Mononuclear cell (primary cell): Measurements from ENCODE around the gene GLYATL1B. TPM values are rescaled to one million over a fixed set of nuclear protein-coding genes. Genes with fewer than 3 reads are reported as not detected.
A peak's percentile ranks its signal among the peaks of the same experiment; 100 is the strongest.
"Not testable (repeated sequence)": the region's sequence is repeated elsewhere in the genome, so short reads cannot be mapped to it uniquely, and the experiment has no call there.

Experiments
- H3K27me3 ChIP-seq: 2 replicates; pipeline ENCODE4 v1.6.0; 2011; ENCODE audit warnings: low read length, control low read depth; ENCODE audit not compliant: insufficient read depth
- H3K4me1 ChIP-seq: 2 replicates; pipeline ENCODE4 v1.5.1; 2011; ENCODE audit warnings: mild to moderate bottlenecking, low read length, control low read depth; ENCODE audit not compliant: insufficient read depth
- H3K4me3 ChIP-seq: 2 replicates; pipeline ENCODE4 v1.5.1; 2011; ENCODE audit warnings: mild to moderate bottlenecking, low read length, moderate library complexity
- H3K9me3 ChIP-seq: 2 replicates; pipeline ENCODE4 v1.5.1; 2011; ENCODE audit warnings: low read depth, mild to moderate bottlenecking, control low read depth, low read length
- total RNA-seq: library from RNA; depleted of rRNA; stranded (reverse); fragments of >200 nt; gene quantifications from one replicate; pipeline ENCODE4 v1.2.3, GENCODE V29; 2012

Gene GLYATL1B
- total RNA-seq, 1 donor, result not detected

DNA sequence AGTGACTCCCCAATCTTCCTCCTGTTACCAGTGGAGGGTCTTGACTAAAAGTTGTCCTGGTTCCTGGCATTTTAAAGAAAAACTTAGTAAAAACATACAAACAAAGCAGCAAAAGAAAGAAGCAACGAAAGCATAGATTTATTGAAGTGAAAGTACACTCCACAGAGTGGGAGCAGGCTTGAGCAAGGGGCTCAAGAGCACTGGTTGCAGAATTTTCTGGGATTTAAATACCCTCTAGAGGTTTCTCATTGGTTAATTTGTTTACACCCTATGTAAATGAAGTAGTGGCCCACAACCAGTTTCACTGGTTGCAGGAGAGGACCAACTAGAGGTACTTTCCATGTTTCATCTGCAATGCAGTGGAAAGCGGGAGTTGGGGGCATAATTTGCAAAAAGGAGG lies 31.7 kb downstream of the GLYATL1B start:
- no peaks in the 10 kb centered on the region for H3K27me3 ChIP-seq
- no peak overlapping the region for H3K4me3 ChIP-seq
- H3K9me3 ChIP-seq, result peaks cover 20% of the 10 kb centered on the region
- no peaks in the 10 kb centered on the region for H3K4me1 ChIP-seq

DNA sequence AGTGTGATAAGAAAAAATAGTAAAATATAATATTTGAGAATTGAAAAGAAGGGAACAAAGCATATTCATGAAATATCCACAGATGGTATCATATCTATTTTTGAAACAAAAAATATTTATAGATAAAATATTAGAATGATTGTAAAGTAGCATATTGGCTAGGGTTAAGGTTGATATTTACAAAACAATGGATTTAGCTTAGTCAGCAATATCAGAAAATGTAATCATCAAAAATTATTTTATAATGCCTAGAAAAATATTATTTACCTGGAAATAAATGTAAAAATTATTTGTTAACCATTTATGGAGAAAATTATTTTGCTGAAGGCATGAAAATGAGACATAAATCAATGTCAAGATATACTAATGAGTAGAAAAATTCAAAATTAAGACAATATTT lies 33.7 kb downstream of the GLYATL1B start:
- Histone ChIP-seq H3K9me3 (peaks cover 20% of the 10 kb centered on the region), H3K4me1 (no peaks in the 10 kb centered on the region), H3K4me3 (no peak overlapping the region), H3K27me3 (no peaks in the 10 kb centered on the region)

DNA sequence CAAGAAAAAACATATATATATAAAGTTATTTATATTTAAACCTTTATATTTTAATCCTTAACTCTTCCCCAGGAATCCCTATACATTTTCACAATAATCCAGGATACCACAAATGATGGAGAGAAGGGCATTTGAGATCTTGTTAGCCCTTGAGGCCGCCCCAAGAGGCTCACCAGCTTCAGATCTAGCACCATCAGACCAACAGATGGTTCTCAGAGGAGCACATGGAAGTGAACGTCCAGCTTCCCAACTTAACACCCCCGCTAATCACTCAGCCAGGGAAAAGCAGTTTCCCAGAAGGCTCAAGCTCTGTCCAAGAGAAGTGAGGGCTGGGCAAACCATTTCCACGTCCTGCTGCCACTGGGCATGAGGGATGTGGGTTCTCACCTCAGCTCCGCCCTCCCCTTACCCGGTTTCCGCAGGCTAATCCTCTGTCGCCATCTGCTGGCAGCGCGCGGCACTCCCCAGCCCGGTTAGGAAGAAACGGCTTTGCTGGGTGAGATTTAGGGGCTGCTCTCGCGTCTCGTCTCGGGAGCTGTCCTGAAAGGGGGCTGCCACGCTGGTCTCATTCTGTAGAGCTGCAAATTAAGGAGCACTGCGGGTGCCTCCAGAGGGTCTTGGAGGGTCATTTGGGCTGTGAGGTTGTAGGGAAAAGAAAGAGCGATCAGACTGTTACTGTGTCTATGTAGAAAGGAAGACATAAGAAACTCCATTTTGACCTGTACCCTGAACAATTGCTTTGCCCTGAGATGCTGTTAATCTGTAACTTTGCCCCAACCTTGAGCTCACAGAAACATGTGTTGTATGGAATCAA lies 49.7 kb downstream of the GLYATL1B start:
- no peak overlapping the region for H3K4me3 ChIP-seq
- no peaks in the 10 kb centered on the region for H3K27me3 ChIP-seq
- peaks cover 7% of the 10 kb centered on the region for H3K9me3 ChIP-seq
- peaks cover 7% of the 10 kb centered on the region for H3K4me1 ChIP-seq

DNA sequence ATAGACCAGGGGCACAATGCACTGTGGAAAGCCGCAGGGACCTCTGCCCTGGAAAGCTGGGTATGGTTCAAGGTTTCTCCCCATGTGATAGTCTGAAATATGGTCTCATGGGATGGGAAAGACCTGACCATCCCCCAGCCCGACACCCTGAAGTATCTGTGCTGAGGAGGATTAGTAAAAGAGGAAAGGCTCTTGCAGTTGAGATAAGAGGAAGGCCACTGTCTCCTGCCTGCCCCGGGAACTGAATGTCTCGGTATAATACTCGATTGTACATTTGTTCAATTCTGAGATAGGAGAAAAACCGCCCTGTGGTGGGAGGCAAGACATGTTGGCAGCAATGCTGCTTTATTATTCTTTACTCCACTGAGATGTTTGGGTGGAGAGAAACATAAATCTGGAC lies 50.4 kb downstream of the GLYATL1B start:
- H3K27me3 ChIP-seq, H3K4me3 ChIP-seq, H3K9me3 ChIP-seq: not testable (repeated sequence)
- H3K4me1 ChIP-seq, result peaks cover 11% of the 10 kb centered on the region

DNA sequence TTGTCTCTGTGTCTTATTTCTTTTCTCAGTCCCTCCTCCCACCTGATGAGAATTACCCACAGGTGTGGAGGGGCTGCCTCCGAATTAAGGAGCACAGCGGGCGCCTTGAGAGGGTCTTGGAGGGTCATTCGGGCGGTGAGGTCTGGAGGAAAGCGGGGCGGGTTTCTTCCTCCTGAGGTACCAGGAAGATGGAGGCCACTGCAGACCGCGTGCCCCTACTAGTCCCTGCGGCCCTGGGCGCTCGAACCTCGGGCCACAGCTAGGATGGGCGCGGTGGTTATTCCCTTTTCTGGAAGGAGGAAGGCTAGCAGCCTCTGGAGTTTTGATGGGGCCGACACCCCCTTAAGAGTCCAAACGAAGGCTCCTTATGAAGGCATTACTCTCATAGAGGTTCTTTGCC lies 51.1 kb downstream of the GLYATL1B start:
- no peaks in the 10 kb centered on the region for H3K27me3 ChIP-seq
- H3K4me3 ChIP-seq, result no peak overlapping the region
- H3K4me1 ChIP-seq, result peaks cover 16% of the 10 kb centered on the region
- H3K9me3 ChIP-seq, result no peaks in the 10 kb centered on the region

DNA sequence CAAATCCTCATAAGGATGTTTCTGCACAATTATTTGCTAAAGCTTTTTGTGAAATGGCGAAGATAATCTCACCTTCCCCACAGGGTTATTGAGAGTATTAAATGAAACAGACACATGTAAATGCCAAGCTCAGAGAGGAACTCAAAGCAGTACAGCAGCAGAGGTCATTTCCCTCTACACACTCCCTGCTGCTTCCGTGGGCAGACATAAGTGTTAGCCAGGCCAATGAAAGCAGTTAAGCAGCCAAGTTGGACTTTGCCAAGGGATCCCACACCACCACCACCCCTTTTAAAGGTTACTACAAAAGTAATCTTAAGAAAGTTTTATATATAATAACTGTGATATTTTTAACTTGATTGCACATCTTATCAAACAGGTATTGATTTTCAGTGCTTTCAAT lies 52.5 kb downstream of the GLYATL1B start:
- H3K9me3 ChIP-seq, result no peaks in the 10 kb centered on the region
- H3K4me1 ChIP-seq, result peaks cover 25% of the 10 kb centered on the region
- no peak overlapping the region for H3K4me3 ChIP-seq
- H3K27me3 ChIP-seq, result no peaks in the 10 kb centered on the region

DNA sequence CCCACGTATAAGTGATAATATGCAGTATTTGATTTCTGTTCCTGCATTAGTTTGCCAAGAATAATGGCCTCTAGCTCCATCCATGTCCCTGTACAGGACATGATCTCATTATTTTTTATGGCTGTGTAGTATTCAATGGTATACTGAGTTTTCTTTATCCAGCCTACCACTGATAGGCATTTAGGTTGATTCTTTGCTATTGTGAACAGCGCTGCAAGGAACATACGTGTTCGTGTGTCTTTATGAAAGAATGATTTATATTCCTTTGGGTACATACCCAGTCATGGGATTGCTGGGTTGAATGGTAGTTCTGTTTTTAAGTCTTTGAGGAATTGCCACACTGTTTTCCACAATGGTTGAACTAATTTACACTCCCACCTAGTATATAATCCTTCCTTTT lies 55.1 kb downstream of the GLYATL1B start:
- H3K27me3 ChIP-seq, result no peaks in the 10 kb centered on the region

DNA sequence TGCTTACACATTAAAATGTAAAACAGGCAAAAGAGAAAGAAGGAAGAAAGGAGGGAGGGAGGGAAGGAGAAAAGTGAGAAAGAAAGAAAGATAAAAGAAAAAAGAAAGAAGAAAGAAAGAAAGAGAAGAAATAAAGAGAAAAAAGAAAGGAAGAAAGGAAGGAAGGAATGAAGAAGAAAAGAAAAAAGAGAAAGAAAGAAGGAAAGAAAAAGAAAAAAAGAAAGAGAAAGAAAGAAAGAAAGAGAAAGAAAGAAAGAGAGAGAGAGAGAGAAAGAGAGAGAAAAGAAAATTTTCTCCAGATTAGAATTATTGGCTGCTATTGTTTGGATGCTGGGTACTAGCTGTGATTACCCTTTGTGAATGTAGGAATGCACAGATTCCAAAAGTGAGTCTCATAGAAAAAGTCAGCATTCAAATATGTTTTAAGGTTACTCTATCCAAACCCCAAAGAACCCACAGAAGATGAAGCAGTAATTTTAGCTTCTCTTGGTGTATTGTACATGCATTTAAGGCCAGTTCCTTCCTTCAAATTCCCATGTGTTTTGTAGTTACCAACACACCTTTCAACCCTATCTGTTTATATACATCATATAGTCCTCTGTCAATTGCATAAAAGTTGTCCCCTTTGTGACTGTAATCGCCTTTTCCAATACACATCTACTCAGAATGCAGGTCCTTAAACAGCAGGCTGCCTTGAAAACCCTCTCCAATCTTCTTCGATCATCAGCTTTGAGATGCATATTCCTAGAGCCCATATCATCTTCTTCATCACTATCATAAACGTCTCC lies 55.8 kb downstream of the GLYATL1B start:
- peaks cover 46% of the 10 kb centered on the region for H3K4me1 ChIP-seq
- H3K9me3 ChIP-seq, result no peaks in the 10 kb centered on the region
- H3K4me3 ChIP-seq, result peak overlapping the region; percentile 91
- H3K27me3 ChIP-seq, result no peaks in the 10 kb centered on the region

More for the DNA sequence above, 55.1 kb downstream of the GLYATL1B start:
- H3K9me3 ChIP-seq, result no peaks in the 10 kb centered on the region
- peaks cover 40% of the 10 kb centered on the region for H3K4me1 ChIP-seq
- no peak overlapping the region for H3K4me3 ChIP-seq

DNA sequence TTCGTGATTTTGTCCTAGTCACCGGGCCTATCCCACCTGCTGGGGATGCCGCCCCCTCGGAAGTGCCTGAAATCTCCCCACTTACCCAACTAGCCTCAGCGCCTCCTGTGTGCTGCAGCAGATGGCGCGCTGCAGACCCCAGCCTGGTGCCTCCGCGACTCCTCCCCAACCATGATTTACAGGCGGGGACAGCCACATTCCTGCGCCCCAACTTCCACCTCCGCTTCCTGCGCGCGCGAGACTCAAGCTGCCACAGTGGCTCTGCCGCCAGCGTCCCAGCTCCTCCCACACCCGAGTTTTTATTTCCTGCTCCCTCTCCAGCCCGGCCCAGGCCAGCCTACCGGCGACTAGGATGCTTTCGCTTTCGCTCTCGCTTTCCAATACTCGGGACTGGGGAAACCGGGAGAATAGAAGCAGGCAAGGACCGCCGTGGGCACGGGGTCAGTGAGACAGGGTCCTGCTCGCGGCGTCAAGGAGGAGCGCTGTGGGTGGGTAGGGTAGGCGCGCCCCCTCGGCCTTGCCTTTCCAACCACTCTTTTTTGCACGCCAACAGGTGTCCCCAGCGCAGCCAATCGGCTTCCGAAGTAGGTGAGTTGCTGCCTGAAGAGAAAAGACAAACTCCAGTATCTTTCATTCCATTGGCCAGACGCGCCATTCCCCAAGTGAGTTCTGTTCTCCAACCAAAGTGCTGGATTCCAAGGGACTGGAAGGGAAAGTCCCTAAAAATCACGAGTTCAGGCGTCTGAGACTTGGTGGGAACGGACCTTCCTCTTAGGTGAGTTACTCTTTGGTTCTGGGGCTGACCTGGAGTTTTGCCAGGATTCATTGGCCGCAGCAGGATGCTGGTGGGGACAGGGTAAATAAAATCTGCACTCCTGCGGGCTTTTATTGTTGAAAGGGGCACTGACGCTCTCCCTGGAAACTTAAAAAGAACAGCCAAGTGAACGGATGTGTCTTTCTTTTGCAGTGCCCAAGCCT lies 56.7 kb downstream of the GLYATL1B start, which contains the start of gene FAM111A:
FAM111A (plus strand) TSS at position 327 of the 978 bp plus-strand sequence. CDS start 6,017 bp downstream, outside the sequence.
- H3K4me3 ChIP-seq, result peak within 1 kb of the TSS; percentile 91

DNA sequence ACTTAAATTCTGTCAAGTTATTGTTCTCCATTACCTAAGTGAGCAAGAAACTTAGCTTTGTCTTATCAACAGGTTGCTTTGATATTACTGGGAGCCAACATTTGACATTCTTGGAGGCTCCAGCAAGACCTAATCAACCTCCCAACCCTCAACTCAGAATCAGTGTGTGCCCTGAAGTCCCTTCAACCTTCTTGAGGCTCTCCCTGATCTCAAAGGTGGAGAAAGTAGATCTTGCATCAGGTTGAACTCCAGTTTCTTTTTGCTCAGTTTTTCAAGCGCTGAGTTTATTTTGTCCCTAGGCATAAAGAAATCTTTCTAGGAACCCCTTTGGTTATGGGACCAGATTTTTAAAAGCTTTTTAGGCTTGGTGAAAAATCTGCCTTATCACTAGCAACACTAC lies 58.0 kb downstream of the GLYATL1B start:
- Histone ChIP-seq H3K27me3 (no peaks in the 10 kb centered on the region), H3K4me1 (peaks cover 49% of the 10 kb centered on the region), H3K9me3 (no peaks in the 10 kb centered on the region), H3K4me3 (peak overlapping the region; percentile 53)

More for the DNA sequence above, 56.7 kb downstream of the GLYATL1B start, which contains the start of gene FAM111A:
- peaks cover 49% of the 10 kb centered on the region for H3K4me1 ChIP-seq
- no peaks in the 10 kb centered on the region for H3K9me3 ChIP-seq
- H3K27me3 ChIP-seq, result no peaks in the 10 kb centered on the region

Other genes with a start within 250 kb of the GLYATL1B start
- gene GLYATL2, start 241.6 kb upstream of the GLYATL1B start, total RNA-seq, result 0.42 TPM
- gene GLYATL1, start 146.8 kb upstream of the GLYATL1B start, total RNA-seq, result 0.10 TPM
- gene FAM111B, start 20.9 kb downstream of the GLYATL1B start, total RNA-seq, result 3.3 TPM
- gene FAM111A, start 56.5 kb downstream of the GLYATL1B start, total RNA-seq, result 29.4 TPM
- gene DTX4, start 85.8 kb downstream of the GLYATL1B start, total RNA-seq, result 5.2 TPM
- gene MPEG1, start 126.6 kb downstream of the GLYATL1B start, total RNA-seq, result 84.1 TPM